GM20000 (cell line): ENCODE measurements around the gene CD68.

Source experiments
- DNase-seq: peaks from one replicate; pipeline ENCODE4 v3.0.0; 2012; ENCODE audit warnings: low spot score
- CTCF ChIP-seq: IDR thresholded peaks from 2 replicates; pipeline ENCODE4 v1.5.1; 2012; ENCODE audit warnings: mild to moderate bottlenecking, control low read depth; ENCODE audit errors: extremely low read depth, missing control alignments

CD68 gene

GRCh38 chr17:7579001-7579833 lies at the start of gene CD68:
Gene CD68, plus strand, starts transcription at chr17:7579638. Its CDS starts 40 bp downstream, at chr17:7579678.
- TF ChIP-seq CTCF: no peak

GRCh38 chr17:7530023-7530900 lies 49.2 kb upstream of the CD68 start:
- DNase-seq: no peak
- TF ChIP-seq CTCF: no peak

More at GRCh38 chr17:7579001-7579833, at the start of gene CD68:
- peak; percentile 84 for DNase-seq

DNA sequence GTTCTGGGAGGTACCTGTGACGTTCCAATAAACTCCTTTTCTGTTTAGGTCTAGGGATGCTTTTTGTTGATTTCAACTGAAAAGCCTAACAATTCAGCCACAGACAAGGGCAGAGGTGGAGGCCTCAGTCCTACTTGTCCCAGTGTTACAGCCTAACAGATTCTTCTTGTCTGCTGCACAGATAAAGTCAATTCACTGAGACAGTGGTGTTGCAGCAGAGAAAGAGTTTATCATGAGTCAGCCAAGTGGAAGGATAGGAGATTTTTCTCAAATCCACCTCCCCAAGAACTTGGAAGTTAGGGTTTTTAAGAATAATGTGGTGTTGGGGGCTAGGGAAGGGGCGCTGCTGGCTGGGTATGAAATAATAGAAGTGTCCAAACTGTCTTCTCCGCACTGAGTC lies 41.4 kb upstream of the CD68 start:
- no peak for DNase-seq
- TF ChIP-seq CTCF: no peak

GRCh38 chr17:7538891-7539545 lies 40.4 kb upstream of the CD68 start:
- TF ChIP-seq CTCF: no peak
- no peak for DNase-seq

DNA sequence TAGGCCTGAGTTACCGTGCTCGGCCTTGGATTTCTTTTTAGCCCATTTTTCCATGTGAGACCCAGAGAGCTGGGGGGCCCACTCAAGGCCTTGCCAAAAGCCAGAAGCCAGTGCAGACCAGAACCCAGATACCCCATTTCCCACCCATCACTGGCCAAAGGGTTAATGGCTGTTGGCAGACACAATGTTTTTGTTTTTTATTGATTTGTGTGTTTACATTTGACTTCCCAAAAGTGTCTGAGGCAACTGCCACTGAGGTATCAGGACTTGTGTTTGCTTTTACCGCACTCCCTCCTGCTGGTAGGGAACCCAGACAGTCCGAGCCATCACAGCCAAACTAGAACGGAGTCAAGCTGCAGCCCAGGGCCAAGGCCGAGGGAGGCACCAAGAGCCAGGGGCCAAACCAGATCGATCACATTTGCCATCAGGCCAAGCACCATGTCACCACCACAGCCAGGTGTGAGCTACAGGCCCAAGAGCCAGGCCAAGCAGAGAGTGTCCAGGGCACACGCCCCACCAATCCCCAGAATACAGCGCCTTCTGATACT lies 38.3 kb upstream of the CD68 start:
- no peak for TF ChIP-seq CTCF
- DNase-seq: no peak

DNA sequence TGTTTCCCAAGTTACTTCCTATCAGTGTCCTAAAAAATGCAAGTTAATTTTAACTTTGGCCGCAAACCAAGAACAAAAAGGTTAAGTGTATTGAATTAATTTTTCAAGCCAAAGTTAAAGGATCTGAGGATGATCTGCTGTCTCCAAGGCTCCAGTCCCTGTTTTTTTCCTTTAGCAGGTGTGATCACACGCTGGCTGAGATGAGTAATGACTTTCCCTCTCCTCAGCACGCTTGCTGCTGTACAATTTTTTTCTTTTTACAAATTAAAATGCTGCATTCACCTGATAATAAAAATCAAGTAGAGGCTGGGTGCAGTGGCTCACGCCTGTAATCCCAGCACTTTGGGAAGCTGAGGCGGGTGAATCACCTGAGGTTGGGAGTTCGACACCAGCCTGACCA lies 34.5 kb upstream of the CD68 start:
- TF ChIP-seq CTCF: no peak
- no peak for DNase-seq
